HG02852 (cell line): Measurements from ENCODE around the gene STARD10.

Source experiments
- ATAC-seq: cut with Tn5 transposase; IDR thresholded peaks from one replicate; pipeline ENCODE4 v1.9.1; 2021; ENCODE audit warnings: mild to moderate bottlenecking, moderate library complexity; ENCODE audit not compliant: unreplicated experiment

Gene STARD10

DNA sequence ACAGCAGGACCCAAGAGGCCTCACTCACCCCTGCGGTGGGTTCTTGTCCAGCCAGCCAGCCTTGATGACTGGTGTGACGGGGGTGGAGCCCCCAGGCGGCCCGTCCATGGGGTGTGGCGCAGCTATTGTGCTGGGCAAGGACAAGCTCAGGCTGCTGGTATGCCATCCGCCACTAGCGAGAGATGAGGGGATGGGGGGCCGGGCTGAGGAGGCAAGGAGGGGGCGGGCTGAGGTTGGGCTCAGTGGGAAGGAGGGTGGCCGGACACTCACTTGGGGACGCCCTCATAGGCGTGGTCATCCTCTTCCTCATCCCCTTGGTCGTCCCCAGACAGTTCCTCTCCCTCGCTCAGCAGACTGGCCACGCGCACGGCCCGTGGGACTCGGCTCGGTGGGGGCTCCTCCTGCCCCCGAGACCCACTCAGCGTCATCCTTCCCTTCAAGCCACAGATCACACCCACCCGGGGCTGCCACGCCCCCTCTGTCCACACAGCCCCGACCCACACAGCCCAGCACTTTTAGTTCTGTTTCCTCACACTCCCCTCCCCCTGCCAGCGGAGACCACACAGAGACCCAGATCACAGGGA is 81.6 kb downstream of the STARD10 start:
- ATAC-seq, result no peak

DNA sequence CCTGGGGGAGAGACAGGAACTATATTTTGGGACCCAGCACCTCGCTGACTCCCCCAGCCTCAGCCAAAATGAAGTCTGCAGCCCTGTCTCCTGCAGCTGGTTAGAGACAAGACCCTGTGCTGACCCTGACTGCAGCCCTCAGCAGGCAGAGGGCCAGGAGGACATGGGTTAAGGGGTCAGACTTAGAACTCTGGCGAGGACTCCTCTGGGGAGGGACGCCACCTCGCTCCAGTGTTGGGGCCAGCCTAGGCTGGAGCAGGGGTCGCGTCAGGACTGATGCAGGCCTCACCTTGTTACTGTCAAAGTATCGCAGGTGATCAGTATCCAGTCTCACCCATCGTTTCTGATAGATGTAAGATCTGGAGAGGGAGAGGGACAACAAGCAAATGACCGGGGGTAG is 82.7 kb downstream of the STARD10 start:
- ATAC-seq, result no peak

DNA sequence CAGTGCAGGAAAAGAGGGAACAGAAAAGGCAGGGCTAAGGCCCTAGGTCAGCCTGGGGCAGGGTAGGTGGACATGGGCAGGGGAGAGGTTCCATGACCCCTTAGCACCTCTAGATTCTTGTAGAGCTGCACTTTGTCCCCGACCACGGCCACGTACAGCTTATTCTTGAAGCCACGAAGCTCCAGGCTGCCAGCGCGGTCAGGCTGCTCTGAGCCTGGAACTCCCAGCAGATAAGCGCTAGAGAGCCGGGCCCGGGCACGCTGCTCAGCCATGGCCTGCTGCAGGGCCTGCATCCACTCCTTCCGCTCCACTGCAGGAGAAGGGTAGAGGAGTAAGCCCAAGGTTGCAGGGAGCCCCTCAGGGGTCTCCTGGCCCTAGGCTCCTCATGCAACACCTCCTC is 83.6 kb downstream of the STARD10 start:
- ATAC-seq, result no peak

DNA sequence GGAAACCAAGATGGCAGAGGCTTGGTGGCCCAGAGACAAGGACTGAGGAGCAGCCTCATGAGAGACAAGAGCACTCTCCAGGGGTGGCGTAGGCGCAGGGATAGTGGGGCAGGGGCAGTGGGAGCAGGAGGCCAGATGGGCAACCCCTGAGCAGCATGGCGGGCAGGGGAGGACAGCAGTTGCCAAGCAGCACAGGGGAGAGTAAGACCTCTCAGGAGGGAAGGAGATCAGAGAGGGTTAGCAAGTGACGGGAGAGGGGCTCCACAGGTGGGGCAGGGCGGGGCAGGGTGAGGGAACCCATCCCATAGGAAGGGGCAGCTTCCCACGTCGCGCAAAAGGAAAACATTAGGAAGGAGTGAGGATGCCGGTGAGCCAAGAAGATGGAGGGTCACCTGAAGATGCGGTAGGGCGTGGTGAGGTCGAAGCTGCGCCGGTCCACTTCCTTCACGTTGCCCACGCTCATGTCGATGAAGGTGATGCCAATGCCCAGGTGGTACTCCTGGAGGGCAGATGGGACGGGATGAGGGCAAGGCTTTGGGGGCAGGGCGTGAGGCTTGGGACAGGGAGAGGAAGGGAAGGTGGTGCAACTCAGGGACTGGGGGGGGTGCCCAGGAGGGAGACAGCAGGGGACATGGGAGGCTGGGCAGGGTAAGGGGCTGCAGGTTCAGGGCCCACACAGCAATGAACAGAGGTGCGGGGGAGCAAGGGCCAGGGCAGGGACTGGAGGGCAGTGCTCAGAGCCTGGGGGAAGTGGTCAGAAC is 84.2 kb downstream of the STARD10 start:
- no peak for ATAC-seq

DNA sequence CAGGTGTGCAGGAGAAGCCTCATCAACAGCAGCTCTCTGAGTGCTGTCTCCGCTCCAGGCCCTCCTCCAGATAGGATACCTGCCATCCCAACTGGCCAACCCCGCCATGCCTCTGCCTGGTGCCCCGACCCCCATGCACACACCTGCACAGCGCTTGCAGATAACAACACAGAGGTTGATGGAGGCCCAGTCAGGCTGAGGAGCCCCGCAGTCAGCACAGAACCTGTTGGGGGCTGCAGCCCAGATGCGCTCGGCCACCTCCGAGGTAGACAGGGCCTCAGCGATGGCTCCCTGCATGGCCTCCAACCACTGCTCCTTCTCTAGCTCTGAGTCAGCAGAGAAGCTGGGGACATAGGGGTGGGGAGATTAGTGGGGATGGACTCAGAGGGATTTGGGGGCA is 86.8 kb downstream of the STARD10 start:
- ATAC-seq, result no peak

DNA sequence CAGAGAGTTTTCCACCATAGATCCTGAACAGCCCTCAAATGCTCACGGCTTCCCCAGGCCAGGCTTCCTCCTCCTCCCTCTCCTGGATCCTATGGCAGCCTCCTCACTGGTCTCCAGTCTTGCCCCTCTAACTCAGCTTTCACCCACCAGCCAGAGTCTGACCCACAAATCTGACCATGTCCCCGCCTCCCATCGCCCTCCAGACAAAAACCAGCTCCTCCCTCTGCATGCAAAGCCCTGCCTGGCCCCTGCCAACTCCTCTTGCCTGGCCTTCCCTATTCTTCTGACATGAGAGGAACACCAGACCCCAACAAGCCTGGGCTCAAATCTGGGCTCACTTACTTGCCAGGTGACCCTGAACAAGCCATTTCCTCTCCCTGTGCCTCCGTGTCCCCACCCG is 87.3 kb downstream of the STARD10 start:
- ATAC-seq, result no peak

DNA sequence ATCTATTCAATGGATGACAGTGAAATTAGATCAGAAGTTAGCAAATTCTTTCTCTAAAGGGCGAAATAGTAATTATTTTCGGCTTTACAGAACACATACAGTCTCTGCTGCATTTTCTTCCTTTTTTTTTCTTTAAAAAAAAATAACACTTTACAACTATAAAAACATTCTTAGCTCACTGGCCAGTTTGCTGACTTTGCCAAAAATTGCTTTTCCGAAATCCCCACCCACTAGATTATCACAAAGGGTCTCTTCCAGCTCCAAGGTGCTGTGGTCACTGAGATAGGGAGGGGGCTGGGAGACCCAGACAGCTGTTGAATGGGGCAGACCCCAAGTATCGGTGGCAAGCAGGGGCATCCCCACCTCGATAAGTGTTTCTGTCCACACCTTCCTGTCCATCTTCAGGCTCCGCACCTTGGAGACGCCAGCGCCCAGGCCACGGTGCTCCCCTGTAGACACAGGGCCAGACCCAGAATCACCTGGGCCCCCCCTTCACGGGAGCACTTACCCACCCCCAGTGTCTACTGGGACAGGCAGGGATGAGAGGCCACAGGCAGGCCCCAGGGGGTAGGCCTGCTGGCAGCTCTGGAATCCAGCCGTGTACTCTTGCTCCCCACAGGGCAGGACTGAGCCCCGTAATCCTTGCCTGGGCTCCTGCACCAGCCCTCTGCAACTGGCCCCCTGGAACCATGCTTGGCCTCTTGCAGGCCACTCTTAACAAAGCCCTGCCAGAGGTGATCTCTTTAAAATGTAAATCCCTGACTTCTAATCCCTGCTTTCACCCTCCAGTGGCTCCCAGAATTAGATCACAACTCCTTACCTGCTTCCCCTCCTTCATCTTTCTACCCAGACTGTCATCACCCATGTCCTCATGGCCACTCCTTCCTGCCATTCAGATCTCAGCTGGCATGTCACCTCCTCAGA is 88.1 kb downstream of the STARD10 start:
- no peak for ATAC-seq

DNA sequence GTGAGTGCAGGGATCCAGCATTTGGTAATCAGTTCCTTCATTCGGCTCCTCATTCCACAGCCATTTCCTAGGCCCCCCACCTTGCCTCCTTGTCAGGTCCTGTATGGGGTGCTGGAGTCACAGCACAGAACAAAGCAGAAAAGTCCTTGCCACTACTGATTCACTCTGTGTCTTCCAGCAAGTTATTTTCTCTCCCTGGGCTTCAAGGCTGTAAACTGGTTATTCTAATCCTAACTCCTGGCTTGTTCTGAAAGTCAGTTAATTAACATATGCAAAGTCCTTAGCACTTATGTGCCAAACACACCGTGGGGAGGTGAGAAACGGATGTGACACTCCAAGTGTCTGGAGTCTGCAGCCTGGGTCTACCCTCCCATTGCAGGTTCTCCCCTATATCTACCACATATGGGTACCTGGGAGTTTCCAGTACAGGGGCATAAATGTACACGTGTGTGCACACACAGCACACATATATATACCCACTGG is 89.0 kb downstream of the STARD10 start:
- ATAC-seq, result no peak
